ENCODE results near the gene DLEC1.
"Not testable (repeated sequence)": the region's sequence is repeated elsewhere in the genome, so short reads cannot be mapped to it uniquely, and the experiment has no call there.

The DLEC1 gene

GRCh38 chr3:38059148-38059547, 20.1 kb downstream of the DLEC1 start:
- Histone ChIP-seq H3K4me1 (ENCODE audit: insufficient read depth, insufficient read length) (no peaks in the 10 kb centered on the region), H3K36me3 (ENCODE audit: insufficient read depth, insufficient read length, low read length) (no peaks in the 10 kb centered on the region), H3K27me3 (ENCODE audit: insufficient read depth, insufficient read length) (no peaks in the 10 kb centered on the region), H3K9me3 (ENCODE audit: insufficient read depth, low read length) (0 out of 2 replicates have a peak, but pooled peaks cover 3% of the 10 kb centered on the region), H3K4me3 (ENCODE audit: insufficient read length, low read depth) (no peak overlapping the region), H3K9ac (ENCODE audit: insufficient read length, low read depth) (no peak overlapping the region)
- DNase-seq (ENCODE audit: low read depth, low spot score) = no peak
- TF ChIP-seq ZNF274 (IDR thresholded peaks at IDR 0.05; ENCODE audit: low read depth, low read length) = no peak
- TF ChIP-seq SUZ12 (IDR thresholded peaks at IDR 0.05; ENCODE audit: extremely low read depth, insufficient read depth, insufficient read length) = no peak
- no peak for TF ChIP-seq YY1 (IDR thresholded peaks at IDR 0.05; ENCODE audit: insufficient read depth, insufficient read length)

DNA sequence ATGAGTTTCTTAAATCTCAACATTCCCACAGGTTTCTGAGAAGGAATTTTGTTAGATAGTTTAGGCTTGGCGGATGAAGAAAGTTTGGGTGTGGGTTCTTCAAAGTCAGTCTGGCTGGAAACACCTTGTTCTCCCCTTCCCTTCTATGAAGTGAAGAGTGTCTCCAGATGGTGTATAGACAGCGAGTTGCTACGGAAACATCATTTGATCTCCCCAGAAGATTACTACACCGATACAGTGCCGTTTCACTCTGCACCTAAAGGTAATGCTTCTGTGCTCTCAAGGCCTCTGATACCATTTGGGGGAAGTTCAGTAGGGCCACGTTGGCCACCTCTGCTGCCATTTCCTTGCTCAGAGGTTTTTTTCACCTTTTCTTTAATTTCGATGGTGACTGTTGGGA, 20.6 kb downstream of the DLEC1 start:
- no peak for DNase-seq (ENCODE audit: low read depth, low spot score)
- Histone ChIP-seq H3K36me3 (ENCODE audit: insufficient read depth, insufficient read length, low read length) (no peaks in the 10 kb centered on the region), H3K4me1 (ENCODE audit: insufficient read depth, insufficient read length) (no peaks in the 10 kb centered on the region), H3K4me3 (ENCODE audit: insufficient read length, low read depth) (no peak overlapping the region), H3K27me3 (ENCODE audit: insufficient read depth, insufficient read length) (no peaks in the 10 kb centered on the region), H3K9ac (ENCODE audit: insufficient read length, low read depth) (no peak overlapping the region), H3K9me3 (ENCODE audit: insufficient read depth, low read length) (peaks cover 3% of the 10 kb centered on the region; the same call in 1 of the 2 replicates)
- no peak for TF ChIP-seq YY1 (IDR thresholded peaks at IDR 0.05; ENCODE audit: insufficient read depth, insufficient read length)
- TF ChIP-seq SUZ12 (IDR thresholded peaks at IDR 0.05; ENCODE audit: extremely low read depth, insufficient read depth, insufficient read length) = no peak
- no peak for TF ChIP-seq ZNF274 (IDR thresholded peaks at IDR 0.05; ENCODE audit: low read depth, low read length)

DNA sequence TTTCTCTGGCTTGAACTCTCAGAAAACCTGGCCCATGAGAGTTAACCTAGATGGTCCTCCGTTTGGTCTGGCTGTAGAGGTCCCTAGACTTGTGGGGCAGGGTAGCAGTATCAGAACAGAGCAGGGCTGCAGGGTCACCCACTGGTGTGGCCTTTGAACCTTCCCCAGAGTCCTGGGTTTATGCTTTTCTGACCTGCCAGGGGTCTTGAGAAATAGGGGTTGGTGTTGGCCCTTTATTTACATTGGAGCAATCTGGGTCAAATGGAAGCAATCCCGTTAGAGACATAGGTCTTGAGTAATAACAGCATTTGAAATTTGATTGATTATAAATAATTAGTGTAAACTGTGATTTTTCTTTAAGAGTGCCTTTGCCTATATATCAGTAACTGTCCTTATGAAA, 23.8 kb downstream of the DLEC1 start:
- Histone ChIP-seq H3K27me3 (ENCODE audit: insufficient read depth, insufficient read length) (no peaks in the 10 kb centered on the region), H3K4me1 (ENCODE audit: insufficient read depth, insufficient read length) (no peaks in the 10 kb centered on the region), H3K4me3 (ENCODE audit: insufficient read length, low read depth) (no peak overlapping the region), H3K36me3 (ENCODE audit: insufficient read depth, insufficient read length, low read length) (no peaks in the 10 kb centered on the region), H3K9me3 (ENCODE audit: insufficient read depth, low read length) (peaks cover 16% of the 10 kb centered on the region), H3K9ac (ENCODE audit: insufficient read length, low read depth) (no peak overlapping the region)
- no peak for DNase-seq (ENCODE audit: low read depth, low spot score)
- no peak for TF ChIP-seq YY1 (IDR thresholded peaks at IDR 0.05; ENCODE audit: insufficient read depth, insufficient read length)
- TF ChIP-seq SUZ12 (IDR thresholded peaks at IDR 0.05; ENCODE audit: extremely low read depth, insufficient read depth, insufficient read length) = no peak
- no peak for TF ChIP-seq ZNF274 (IDR thresholded peaks at IDR 0.05; ENCODE audit: low read depth, low read length)

DNA sequence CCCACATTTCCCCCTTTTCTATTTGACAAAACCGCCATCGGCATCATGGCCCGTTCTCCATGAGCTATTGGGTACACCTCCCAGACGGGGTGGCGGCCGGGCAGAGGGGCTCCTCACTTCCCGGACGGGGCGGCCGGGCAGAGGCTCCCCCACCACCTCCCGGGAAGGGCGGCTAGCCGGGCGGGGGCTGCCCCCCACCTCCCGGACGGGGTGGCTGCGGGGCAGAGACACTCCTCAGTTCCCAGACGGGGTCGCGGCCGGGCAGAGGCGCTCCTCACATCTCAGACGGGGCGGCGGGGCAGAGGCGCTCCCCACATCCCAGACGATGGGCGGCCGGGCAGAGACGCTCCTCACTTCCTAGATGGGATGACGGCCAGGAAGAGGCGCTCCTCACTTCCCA, 25.4 kb downstream of the DLEC1 start:
- not testable (repeated sequence) for H3K4me1 ChIP-seq (ENCODE audit: insufficient read depth, insufficient read length); H3K36me3 ChIP-seq (ENCODE audit: insufficient read depth, insufficient read length, low read length); H3K4me3 ChIP-seq (ENCODE audit: insufficient read length, low read depth); H3K9ac ChIP-seq (ENCODE audit: insufficient read length, low read depth); H3K27me3 ChIP-seq (ENCODE audit: insufficient read depth, insufficient read length); DNase-seq (ENCODE audit: low read depth, low spot score)
- peaks cover 16% of the 10 kb centered on the region for H3K9me3 ChIP-seq (ENCODE audit: insufficient read depth, low read length)

DNA sequence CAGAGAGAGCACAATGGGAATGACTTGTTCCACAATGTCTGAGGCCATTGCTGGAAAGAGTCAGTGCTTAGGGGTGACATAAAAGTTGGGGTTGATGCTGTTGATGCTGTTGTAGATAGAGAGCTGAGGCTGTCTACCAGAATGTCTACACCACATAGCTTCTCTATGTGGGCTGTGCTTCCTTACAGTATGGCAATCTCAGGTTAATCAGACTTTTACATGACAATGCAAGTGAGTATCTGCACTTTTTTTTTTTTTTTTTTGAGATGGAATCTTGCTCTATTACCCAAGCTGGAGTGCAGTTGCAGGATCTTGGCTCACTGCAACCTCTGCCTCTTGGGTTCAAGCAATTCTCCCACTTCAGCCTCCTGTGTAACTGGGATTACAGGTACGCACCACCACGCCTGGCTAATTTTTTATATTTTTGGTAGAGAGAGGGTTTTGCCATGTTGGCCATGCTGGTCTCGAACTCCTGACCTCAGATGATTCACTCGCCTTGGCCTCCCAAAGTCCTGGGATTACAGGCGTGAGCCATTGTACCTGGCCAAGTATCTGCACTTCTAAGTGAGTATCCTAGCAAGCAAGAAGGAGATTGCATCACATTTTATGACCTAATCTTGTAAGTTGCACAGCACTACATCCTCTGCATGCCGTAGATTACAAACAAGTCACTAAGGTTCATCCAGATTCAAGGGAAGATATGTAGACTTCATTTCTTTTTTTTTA, 28.7 kb downstream of the DLEC1 start:
- no peak for DNase-seq (ENCODE audit: low read depth, low spot score)
- TF ChIP-seq YY1 (IDR thresholded peaks at IDR 0.05; ENCODE audit: insufficient read depth, insufficient read length) = no peak
- no peak for TF ChIP-seq ZNF274 (IDR thresholded peaks at IDR 0.05; ENCODE audit: low read depth, low read length)
- no peak for TF ChIP-seq SUZ12 (IDR thresholded peaks at IDR 0.05; ENCODE audit: extremely low read depth, insufficient read depth, insufficient read length)

DNA sequence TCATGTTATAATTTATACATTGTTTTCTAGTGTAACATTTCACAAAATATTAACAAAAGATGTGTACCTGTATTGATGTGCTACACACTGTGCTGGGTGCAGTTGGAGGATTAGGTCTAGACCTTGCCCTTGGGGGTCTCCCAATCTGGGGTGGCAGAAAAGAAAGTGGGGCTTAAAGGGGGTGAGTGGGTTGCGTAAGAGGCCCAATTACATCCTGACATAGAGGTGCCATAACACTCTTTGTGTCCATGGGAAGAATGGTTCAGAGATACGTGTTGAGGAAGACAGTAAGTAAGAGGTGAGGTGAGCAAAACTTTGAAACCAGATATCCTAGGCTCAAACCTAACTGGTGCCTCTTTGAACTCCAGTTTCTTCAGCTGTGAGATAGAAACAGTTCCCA, 31.0 kb downstream of the DLEC1 start:
- no peak overlapping the region for H3K9ac ChIP-seq (ENCODE audit: insufficient read length, low read depth)
- no peaks in the 10 kb centered on the region for H3K4me1 ChIP-seq (ENCODE audit: insufficient read depth, insufficient read length)
- no peak for DNase-seq (ENCODE audit: low read depth, low spot score)
- peaks cover 14% of the 10 kb centered on the region for H3K9me3 ChIP-seq (ENCODE audit: insufficient read depth, low read length)
- no peak overlapping the region for H3K4me3 ChIP-seq (ENCODE audit: insufficient read length, low read depth)
- no peaks in the 10 kb centered on the region for H3K27me3 ChIP-seq (ENCODE audit: insufficient read depth, insufficient read length)
- no peaks in the 10 kb centered on the region for H3K36me3 ChIP-seq (ENCODE audit: insufficient read depth, insufficient read length, low read length)
- TF ChIP-seq SUZ12 (IDR thresholded peaks at IDR 0.05; ENCODE audit: extremely low read depth, insufficient read depth, insufficient read length) = no peak
- TF ChIP-seq YY1 (IDR thresholded peaks at IDR 0.05; ENCODE audit: insufficient read depth, insufficient read length) = no peak
- no peak for TF ChIP-seq ZNF274 (IDR thresholded peaks at IDR 0.05; ENCODE audit: low read depth, low read length)

More for the DNA sequence above, 28.7 kb downstream of the DLEC1 start:
- H3K4me3 ChIP-seq (ENCODE audit: insufficient read length, low read depth) = no peak overlapping the region
- no peaks in the 10 kb centered on the region for H3K36me3 ChIP-seq (ENCODE audit: insufficient read depth, insufficient read length, low read length)
- H3K4me1 ChIP-seq (ENCODE audit: insufficient read depth, insufficient read length) = no peaks in the 10 kb centered on the region
- H3K9ac ChIP-seq (ENCODE audit: insufficient read length, low read depth) = no peak overlapping the region
- H3K27me3 ChIP-seq (ENCODE audit: insufficient read depth, insufficient read length) = no peaks in the 10 kb centered on the region
- peaks cover 16% of the 10 kb centered on the region for H3K9me3 ChIP-seq (ENCODE audit: insufficient read depth, low read length)

GRCh38 chr3:38077073-38077472, 38.1 kb downstream of the DLEC1 start:
- DNase-seq (ENCODE audit: low read depth, low spot score); H3K9me3 ChIP-seq (ENCODE audit: insufficient read depth, low read length); H3K9ac ChIP-seq (ENCODE audit: insufficient read length, low read depth); H3K36me3 ChIP-seq (ENCODE audit: insufficient read depth, insufficient read length, low read length); H3K4me3 ChIP-seq (ENCODE audit: insufficient read length, low read depth); H3K4me1 ChIP-seq (ENCODE audit: insufficient read depth, insufficient read length); H3K27me3 ChIP-seq (ENCODE audit: insufficient read depth, insufficient read length): not testable (repeated sequence)

GRCh38 chr3:38082296-38082695, 43.3 kb downstream of the DLEC1 start:
- H3K4me1 ChIP-seq (ENCODE audit: insufficient read depth, insufficient read length); H3K4me3 ChIP-seq (ENCODE audit: insufficient read length, low read depth); H3K9me3 ChIP-seq (ENCODE audit: insufficient read depth, low read length); H3K36me3 ChIP-seq (ENCODE audit: insufficient read depth, insufficient read length, low read length); H3K9ac ChIP-seq (ENCODE audit: insufficient read length, low read depth); DNase-seq (ENCODE audit: low read depth, low spot score); H3K27me3 ChIP-seq (ENCODE audit: insufficient read depth, insufficient read length): not testable (repeated sequence)

- H3K36me3 ChIP-seq (ENCODE audit: insufficient read depth, insufficient read length, low read length); H3K4me1 ChIP-seq (ENCODE audit: insufficient read depth, insufficient read length); H3K9me3 ChIP-seq (ENCODE audit: insufficient read depth, low read length); H3K27me3 ChIP-seq (ENCODE audit: insufficient read depth, insufficient read length); H3K9ac ChIP-seq (ENCODE audit: insufficient read length, low read depth); H3K4me3 ChIP-seq (ENCODE audit: insufficient read length, low read depth); DNase-seq (ENCODE audit: low read depth, low spot score): not testable (repeated sequence)
Observed at GRCh38 chr3:38083254-38083653, 44.2 kb downstream of the DLEC1 start.

All from NT2/D1 (cell line).